Astrocyte (in vitro differentiated cells and primary cell): Measurements from ENCODE around the gene PALMD.

Experiments
- CTCF ChIP-seq: IDR thresholded peaks from 2 replicates; pipeline ENCODE4 v1.5.1; 2011; ENCODE audit warnings: low read depth, mild to moderate bottlenecking, inconsistent platforms, low read length, moderate library complexity; ENCODE audit not compliant: insufficient read depth
- EZH2 ChIP-seq: IDR thresholded peaks from 2 replicates; pipeline ENCODE4 v1.6.1; 2012; ENCODE audit warnings: mild to moderate bottlenecking, low read length, inconsistent platforms; ENCODE audit not compliant: insufficient read depth

- TF ChIP-seq CTCF (no peak), EZH2 (no peak)
Observed at GRCh38 chr1:99639408-99639807, 6.5 kb upstream of the PALMD start.
